ENCODE measurements around the gene PRSS21. TPM values are rescaled to one million over a fixed set of nuclear protein-coding genes. Genes with fewer than 3 reads are reported as not detected.

Gene PRSS21
- total RNA-seq, 1 donor from 2014 or later, result 17.1 TPM

- peaks cover 6% of the 10 kb centered on the region for H3K4me1 ChIP-seq
- H3K27ac ChIP-seq, result no peak overlapping the region
- ATAC-seq (no peak), DNase-seq (peak; percentile 62)
- intact Hi-C loops (cut with DNase I), result no loop called here
- H3K27me3 ChIP-seq, result peaks cover 32% of the 10 kb centered on the region
- H3K4me3 ChIP-seq, result peak overlapping the region; percentile 48
- no peaks in the 10 kb centered on the region for H3K36me3 ChIP-seq
- no peaks in the 10 kb centered on the region for H3K9me3 ChIP-seq
- no peak for TF ChIP-seq CTCF (IDR thresholded peaks at IDR 0.05)
Measured at GRCh38 chr16:2784358-2785100, 32.5 kb upstream of the PRSS21 start.

GRCh38 chr16:2785101-2785991, 31.7 kb upstream of the PRSS21 start:
- ATAC-seq, result peak; percentile 55

GRCh38 chr16:2786061-2786825, 30.8 kb upstream of the PRSS21 start:
- H3K27me3 ChIP-seq, result peaks cover 49% of the 10 kb centered on the region
- intact Hi-C loops (cut with DNase I), result no loop called here
- ATAC-seq (no peak), DNase-seq (peak; percentile 44)
- H3K4me1 ChIP-seq, result peaks cover 6% of the 10 kb centered on the region
- H3K9me3 ChIP-seq, result no peaks in the 10 kb centered on the region
- TF ChIP-seq CTCF (IDR thresholded peaks at IDR 0.05), result no peak
- no peak overlapping the region for H3K4me3 ChIP-seq
- H3K27ac ChIP-seq, result no peak overlapping the region
- H3K36me3 ChIP-seq, result no peaks in the 10 kb centered on the region

More at GRCh38 chr16:2785101-2785991, 31.7 kb upstream of the PRSS21 start:
- H3K9me3 ChIP-seq, result no peaks in the 10 kb centered on the region
- TF ChIP-seq CTCF (IDR thresholded peaks at IDR 0.05), result peak; percentile 25
- H3K27me3 ChIP-seq, result peaks cover 40% of the 10 kb centered on the region
- intact Hi-C loops (cut with DNase I), result no loop called here
- peaks cover 6% of the 10 kb centered on the region for H3K4me1 ChIP-seq
- H3K27ac ChIP-seq, result no peak overlapping the region
- peak; percentile 74 for DNase-seq
- H3K36me3 ChIP-seq, result no peaks in the 10 kb centered on the region
- H3K4me3 ChIP-seq, result peak overlapping the region; percentile 48

GRCh38 chr16:2786826-2787151, 30.2 kb upstream of the PRSS21 start:
- DNase-seq (no peak), ATAC-seq (no peak)
- no peak overlapping the region for H3K4me3 ChIP-seq
- intact Hi-C loops (cut with DNase I), result no loop called here
- TF ChIP-seq CTCF (IDR thresholded peaks at IDR 0.05), result no peak
- H3K9me3 ChIP-seq, result no peaks in the 10 kb centered on the region
- H3K27me3 ChIP-seq, result peaks cover 51% of the 10 kb centered on the region
- H3K4me1 ChIP-seq, result peaks cover 6% of the 10 kb centered on the region
- no peaks in the 10 kb centered on the region for H3K36me3 ChIP-seq
- H3K27ac ChIP-seq, result no peak overlapping the region

GRCh38 chr16:2787406-2787805, 29.6 kb upstream of the PRSS21 start, which contains the start of gene PRSS33:
Gene PRSS33 (minus strand): TSS chr16:2787560. CDS start chr16:2786547, 1,013 bp downstream.
- no peak for DNase-seq

More at GRCh38 chr16:2787406-2787805, 29.6 kb upstream of the PRSS21 start, which contains the start of gene PRSS33:
- TF ChIP-seq CTCF (IDR thresholded peaks at IDR 0.05), result no peak
- peaks cover 51% of the 10 kb centered on the region for H3K27me3 ChIP-seq
- H3K4me3 ChIP-seq, result no peak within 1 kb of the TSS
- H3K27ac ChIP-seq, result no peak within 1 kb of the TSS
- intact Hi-C loops (cut with DNase I), result no loop called here
- no peak for ATAC-seq
- no peaks in the 10 kb centered on the region for H3K9me3 ChIP-seq
- H3K36me3 ChIP-seq, result no peaks in the 10 kb centered on the region
- peaks cover 6% of the 10 kb centered on the region for H3K4me1 ChIP-seq

Data from upper lobe of right lung (tissue), 1 donor.